DND-41 (cell line): ENCODE data around the gene PCTP.

Experiments used
- ATAC-seq: fragments of 200-7000 bp; cut with Tn5 transposase; 3 replicates; pipeline ENCODE4 v1.9.1; 2021; ENCODE audit warnings: low read depth; ENCODE audit not compliant: insufficient read depth
- DNase-seq: peaks from one replicate; pipeline ENCODE4 v3.0.0-alpha.2; 2020
- H2AFZ ChIP-seq: 2 replicates; pipeline ENCODE4 v1.6.0; 2012; ENCODE audit warnings: low read depth, low read length
- H3K27ac ChIP-seq: 2 replicates; pipeline ENCODE4 v1.5.1; 2012; ENCODE audit warnings: low read length, inconsistent platforms
- H3K27me3 ChIP-seq: fragments of 200-600 bp; sonication (generic); 2 replicates; pipeline ENCODE4 v1.6.0; 2012; ENCODE audit warnings: low read length, mild to moderate bottlenecking, inconsistent platforms; ENCODE audit not compliant: insufficient read depth, poor library complexity
- H3K36me3 ChIP-seq: 2 replicates; pipeline ENCODE4 v1.5.1; 2012; ENCODE audit warnings: low read length, inconsistent platforms; ENCODE audit not compliant: insufficient read depth
- H3K4me1 ChIP-seq: 2 replicates; pipeline ENCODE4 v1.5.1; 2012; ENCODE audit warnings: mild to moderate bottlenecking, low read length; ENCODE audit not compliant: insufficient read depth
- H3K4me2 ChIP-seq: 2 replicates; pipeline ENCODE4 v1.6.0; 2012; ENCODE audit warnings: mild to moderate bottlenecking, moderate library complexity, low read length, inconsistent platforms; ENCODE audit not compliant: insufficient read depth
- H3K4me3 ChIP-seq, 2 experiments: fragments of 200-600 bp in 1 of 2; shearing (Covaris generic) in 1 of 2; 2 replicates each; pipeline ENCODE4 v1.5.1; 2012 to 2016; ENCODE audit warnings: inconsistent platforms in 2 of 2, low read length in 2 of 2, mild to moderate bottlenecking in 2 of 2, low read depth in 1 of 2, moderate library complexity in 1 of 2
- H3K79me2 ChIP-seq: 2 replicates; pipeline ENCODE4 v1.6.0; 2012; ENCODE audit warnings: low read length, inconsistent platforms; ENCODE audit not compliant: insufficient read depth
- H3K9ac ChIP-seq: 2 replicates; pipeline ENCODE4 v1.6.0; 2012; ENCODE audit warnings: low read depth, mild to moderate bottlenecking, inconsistent platforms, low read length, moderate library complexity
- H3K9me3 ChIP-seq: 2 replicates; pipeline ENCODE4 v1.5.1; 2012; ENCODE audit warnings: low read length, moderate library complexity, mild to moderate bottlenecking, inconsistent platforms; ENCODE audit not compliant: insufficient read depth, severe bottlenecking
- H4K20me1 ChIP-seq: 2 replicates; pipeline ENCODE4 v1.6.0; 2012; ENCODE audit warnings: low read length; ENCODE audit not compliant: insufficient read depth
- CTCF ChIP-seq: IDR thresholded peaks from 2 replicates; pipeline ENCODE4 v1.5.1; 2012; ENCODE audit warnings: borderline replicate concordance, low read length, moderate library complexity, mild to moderate bottlenecking; ENCODE audit not compliant: poor library complexity, severe bottlenecking; ENCODE audit errors: extremely low read depth
- EZH2 ChIP-seq: IDR thresholded peaks from 3 replicates; pipeline ENCODE4 v1.6.1; 2012; ENCODE audit warnings: borderline replicate concordance, low read depth, mild to moderate bottlenecking, moderate library complexity, low read length, inconsistent platforms; ENCODE audit not compliant: severe bottlenecking

The PCTP gene

GRCh38 chr17:55818451-55819375, 67.9 kb downstream of the PCTP start:
- Histone ChIP-seq H3K9ac (no peak overlapping the region), H3K79me2 (no peaks in the 10 kb centered on the region), H2AFZ (no peak overlapping the region), H3K4me1 (no peaks in the 10 kb centered on the region), H3K27me3 (no peaks in the 10 kb centered on the region), H3K36me3 (no peaks in the 10 kb centered on the region), H4K20me1 (no peaks in the 10 kb centered on the region), H3K4me2 (no peak overlapping the region), H3K9me3 (peaks cover 3% of the 10 kb centered on the region), H3K4me3 (no peak overlapping the region), H3K27ac (no peak overlapping the region)
- DNase-seq (peak; percentile 14), ATAC-seq (0 out of 3 replicates have a peak, but pooled peaks have one; percentile 35)
- no peak for TF ChIP-seq EZH2
- TF ChIP-seq CTCF: no peak

- DNase-seq (no peak), ATAC-seq (no peak)
- H3K27me3 ChIP-seq: no peaks in the 10 kb centered on the region
- no peak overlapping the region for H3K4me3 ChIP-seq
- no peak for TF ChIP-seq EZH2
- no peak for TF ChIP-seq CTCF
- H3K36me3 ChIP-seq: no peaks in the 10 kb centered on the region
- H4K20me1 ChIP-seq: no peaks in the 10 kb centered on the region
- no peak overlapping the region for H3K27ac ChIP-seq
- H3K9me3 ChIP-seq: peaks cover 3% of the 10 kb centered on the region
- no peak overlapping the region for H2AFZ ChIP-seq
- no peaks in the 10 kb centered on the region for H3K79me2 ChIP-seq
- no peaks in the 10 kb centered on the region for H3K4me1 ChIP-seq
- H3K9ac ChIP-seq: no peak overlapping the region
- no peak overlapping the region for H3K4me2 ChIP-seq
Measured at GRCh38 chr17:55820675-55821074, 69.8 kb downstream of the PCTP start.

GRCh38 chr17:55822028-55822427, 71.2 kb downstream of the PCTP start:
- TF ChIP-seq EZH2 (no peak), CTCF (no peak)
- Histone ChIP-seq H3K4me1 (no peaks in the 10 kb centered on the region), H3K9me3 (peaks cover 3% of the 10 kb centered on the region), H3K4me2 (no peak overlapping the region), H3K9ac (no peak overlapping the region), H3K79me2 (no peaks in the 10 kb centered on the region), H2AFZ (no peak overlapping the region), H3K27me3 (no peaks in the 10 kb centered on the region), H3K36me3 (no peaks in the 10 kb centered on the region), H4K20me1 (no peaks in the 10 kb centered on the region), H3K27ac (no peak overlapping the region), H3K4me3 (no peak overlapping the region)
- ATAC-seq: no peak
- no peak for DNase-seq
